Measurements from ENCODE around the gene SRCAP.

DNA sequence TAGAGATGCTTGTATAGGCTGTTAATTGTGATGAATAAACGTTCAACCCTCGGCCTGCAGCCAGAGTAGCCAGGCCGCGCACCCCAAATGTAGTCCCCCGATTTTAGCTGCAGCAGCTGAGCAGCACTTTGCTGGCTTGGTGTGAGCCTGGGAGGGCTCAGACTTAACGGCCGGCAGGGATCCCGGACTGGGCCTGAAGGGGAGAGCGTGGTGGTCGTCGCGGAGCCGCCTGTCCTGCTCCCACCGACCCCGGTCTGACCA is 76.1 kb downstream of the SRCAP start:
- no peak for TF ChIP-seq POLR2A (IDR thresholded peaks at IDR 0.05)
- TF ChIP-seq, protein P1, sequence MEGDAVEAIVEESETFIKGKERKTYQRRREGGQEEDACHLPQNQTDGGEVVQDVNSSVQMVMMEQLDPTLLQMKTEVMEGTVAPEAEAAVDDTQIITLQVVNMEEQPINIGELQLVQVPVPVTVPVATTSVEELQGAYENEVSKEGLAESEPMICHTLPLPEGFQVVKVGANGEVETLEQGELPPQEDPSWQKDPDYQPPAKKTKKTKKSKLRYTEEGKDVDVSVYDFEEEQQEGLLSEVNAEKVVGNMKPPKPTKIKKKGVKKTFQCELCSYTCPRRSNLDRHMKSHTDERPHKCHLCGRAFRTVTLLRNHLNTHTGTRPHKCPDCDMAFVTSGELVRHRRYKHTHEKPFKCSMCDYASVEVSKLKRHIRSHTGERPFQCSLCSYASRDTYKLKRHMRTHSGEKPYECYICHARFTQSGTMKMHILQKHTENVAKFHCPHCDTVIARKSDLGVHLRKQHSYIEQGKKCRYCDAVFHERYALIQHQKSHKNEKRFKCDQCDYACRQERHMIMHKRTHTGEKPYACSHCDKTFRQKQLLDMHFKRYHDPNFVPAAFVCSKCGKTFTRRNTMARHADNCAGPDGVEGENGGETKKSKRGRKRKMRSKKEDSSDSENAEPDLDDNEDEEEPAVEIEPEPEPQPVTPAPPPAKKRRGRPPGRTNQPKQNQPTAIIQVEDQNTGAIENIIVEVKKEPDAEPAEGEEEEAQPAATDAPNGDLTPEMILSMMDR (IDR thresholded peaks at IDR 0.05) = no peak
